DND-41 (cell line): ENCODE measurements around the gene TMEM181.

Experiments used
- ATAC-seq: fragments of 200-7000 bp; cut with Tn5 transposase; 3 replicates; pipeline ENCODE4 v1.9.1; 2021; ENCODE audit warnings: low read depth; ENCODE audit not compliant: insufficient read depth
- DNase-seq: peaks from one replicate; pipeline ENCODE4 v3.0.0-alpha.2; 2020
- H2AFZ ChIP-seq: 2 replicates; pipeline ENCODE4 v1.6.0; 2012; ENCODE audit warnings: low read depth, low read length
- H3K27ac ChIP-seq: 2 replicates; pipeline ENCODE4 v1.5.1; 2012; ENCODE audit warnings: low read length, inconsistent platforms
- H3K27me3 ChIP-seq: fragments of 200-600 bp; sonication (generic); 2 replicates; pipeline ENCODE4 v1.6.0; 2012; ENCODE audit warnings: low read length, mild to moderate bottlenecking, inconsistent platforms; ENCODE audit not compliant: insufficient read depth, poor library complexity
- H3K36me3 ChIP-seq: 2 replicates; pipeline ENCODE4 v1.5.1; 2012; ENCODE audit warnings: low read length, inconsistent platforms; ENCODE audit not compliant: insufficient read depth
- H3K4me1 ChIP-seq: 2 replicates; pipeline ENCODE4 v1.5.1; 2012; ENCODE audit warnings: mild to moderate bottlenecking, low read length; ENCODE audit not compliant: insufficient read depth
- H3K4me2 ChIP-seq: 2 replicates; pipeline ENCODE4 v1.6.0; 2012; ENCODE audit warnings: mild to moderate bottlenecking, moderate library complexity, low read length, inconsistent platforms; ENCODE audit not compliant: insufficient read depth
- H3K4me3 ChIP-seq, 2 experiments: fragments of 200-600 bp in 1 of 2; shearing (Covaris generic) in 1 of 2; 2 replicates each; pipeline ENCODE4 v1.5.1; 2012 to 2016; ENCODE audit warnings: inconsistent platforms in 2 of 2, low read length in 2 of 2, mild to moderate bottlenecking in 2 of 2, low read depth in 1 of 2, moderate library complexity in 1 of 2
- H3K79me2 ChIP-seq: 2 replicates; pipeline ENCODE4 v1.6.0; 2012; ENCODE audit warnings: low read length, inconsistent platforms; ENCODE audit not compliant: insufficient read depth
- H3K9ac ChIP-seq: 2 replicates; pipeline ENCODE4 v1.6.0; 2012; ENCODE audit warnings: low read depth, mild to moderate bottlenecking, inconsistent platforms, low read length, moderate library complexity
- H3K9me3 ChIP-seq: 2 replicates; pipeline ENCODE4 v1.5.1; 2012; ENCODE audit warnings: low read length, moderate library complexity, mild to moderate bottlenecking, inconsistent platforms; ENCODE audit not compliant: insufficient read depth, severe bottlenecking
- H4K20me1 ChIP-seq: 2 replicates; pipeline ENCODE4 v1.6.0; 2012; ENCODE audit warnings: low read length; ENCODE audit not compliant: insufficient read depth
- EZH2 ChIP-seq: IDR thresholded peaks from 3 replicates; pipeline ENCODE4 v1.6.1; 2012; ENCODE audit warnings: borderline replicate concordance, low read depth, mild to moderate bottlenecking, moderate library complexity, low read length, inconsistent platforms; ENCODE audit not compliant: severe bottlenecking
- TF ChIP-seq, protein P1 (sequence below): IDR thresholded peaks from 2 replicates; pipeline ENCODE4 v1.5.1; 2012; ENCODE audit warnings: borderline replicate concordance, low read length, moderate library complexity, mild to moderate bottlenecking; ENCODE audit not compliant: poor library complexity, severe bottlenecking; ENCODE audit errors: extremely low read depth

The TMEM181 gene

DNA sequence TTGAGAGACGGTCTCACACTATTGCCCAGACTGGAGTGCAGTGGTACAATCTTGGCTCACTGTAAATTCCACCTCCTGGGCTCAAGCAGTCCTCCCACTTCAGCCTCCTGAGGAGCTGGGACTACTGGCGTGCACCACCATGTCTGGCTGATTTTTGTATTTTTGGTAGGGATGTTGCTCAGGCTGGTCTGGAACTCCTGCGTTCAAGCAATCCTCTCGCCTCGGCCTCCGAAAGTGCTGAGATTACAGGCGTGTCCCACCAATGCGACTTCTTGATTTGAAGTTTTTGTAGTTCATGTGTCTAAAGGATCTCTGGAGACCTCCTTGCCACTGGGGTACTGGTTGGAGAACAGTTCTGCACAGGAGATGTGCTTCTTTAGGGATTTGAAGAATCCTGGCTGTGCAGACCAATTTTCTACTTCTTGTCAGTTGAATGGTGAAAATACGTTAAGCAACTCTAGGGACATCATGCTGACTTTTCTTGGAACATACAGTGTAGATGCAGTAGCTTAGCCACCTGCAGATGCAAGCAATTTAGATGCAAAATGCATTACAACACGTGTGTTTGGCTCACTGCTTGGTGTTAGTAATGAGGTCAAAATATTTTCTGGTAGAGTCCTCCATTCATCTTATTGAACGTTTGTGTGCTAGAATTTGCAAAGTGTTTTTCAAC is 118.2 kb downstream of the TMEM181 start:
- TF ChIP-seq, protein P1, sequence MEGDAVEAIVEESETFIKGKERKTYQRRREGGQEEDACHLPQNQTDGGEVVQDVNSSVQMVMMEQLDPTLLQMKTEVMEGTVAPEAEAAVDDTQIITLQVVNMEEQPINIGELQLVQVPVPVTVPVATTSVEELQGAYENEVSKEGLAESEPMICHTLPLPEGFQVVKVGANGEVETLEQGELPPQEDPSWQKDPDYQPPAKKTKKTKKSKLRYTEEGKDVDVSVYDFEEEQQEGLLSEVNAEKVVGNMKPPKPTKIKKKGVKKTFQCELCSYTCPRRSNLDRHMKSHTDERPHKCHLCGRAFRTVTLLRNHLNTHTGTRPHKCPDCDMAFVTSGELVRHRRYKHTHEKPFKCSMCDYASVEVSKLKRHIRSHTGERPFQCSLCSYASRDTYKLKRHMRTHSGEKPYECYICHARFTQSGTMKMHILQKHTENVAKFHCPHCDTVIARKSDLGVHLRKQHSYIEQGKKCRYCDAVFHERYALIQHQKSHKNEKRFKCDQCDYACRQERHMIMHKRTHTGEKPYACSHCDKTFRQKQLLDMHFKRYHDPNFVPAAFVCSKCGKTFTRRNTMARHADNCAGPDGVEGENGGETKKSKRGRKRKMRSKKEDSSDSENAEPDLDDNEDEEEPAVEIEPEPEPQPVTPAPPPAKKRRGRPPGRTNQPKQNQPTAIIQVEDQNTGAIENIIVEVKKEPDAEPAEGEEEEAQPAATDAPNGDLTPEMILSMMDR, result no peak
- no peak for TF ChIP-seq EZH2
- Histone ChIP-seq H3K4me1 (no peaks in the 10 kb centered on the region), H3K4me2 (no peak overlapping the region), H3K9ac (no peak overlapping the region), H2AFZ (no peak overlapping the region), H3K36me3 (no peaks in the 10 kb centered on the region), H3K27ac (no peak overlapping the region), H3K4me3 (no peak overlapping the region), H4K20me1 (no peaks in the 10 kb centered on the region), H3K9me3 (no peaks in the 10 kb centered on the region), H3K27me3 (no peaks in the 10 kb centered on the region), H3K79me2 (no peaks in the 10 kb centered on the region)
- DNase-seq (no peak), ATAC-seq (no peak)

DNA sequence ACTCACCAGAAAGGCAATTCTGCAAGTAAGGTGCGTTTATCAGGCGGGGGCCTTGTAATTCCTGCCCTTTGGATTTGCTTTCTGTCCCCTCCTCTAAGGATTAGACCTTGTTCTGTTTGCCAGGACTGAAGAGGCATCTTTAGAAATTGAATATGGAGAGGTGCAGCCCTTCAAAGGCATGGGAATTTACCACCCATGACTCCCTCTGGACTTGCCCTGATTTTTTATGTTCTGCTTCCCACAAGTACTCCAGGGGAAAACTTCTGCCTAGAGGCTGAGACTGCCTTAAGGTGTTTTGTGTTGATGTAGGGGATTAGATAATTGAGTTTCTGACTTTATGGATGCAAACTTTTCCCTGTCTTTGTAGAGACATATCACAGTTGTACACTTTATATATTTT is 120.1 kb downstream of the TMEM181 start:
- no peaks in the 10 kb centered on the region for H4K20me1 ChIP-seq
- H3K79me2 ChIP-seq, result no peaks in the 10 kb centered on the region
- H3K4me1 ChIP-seq, result no peaks in the 10 kb centered on the region
- H3K4me3 ChIP-seq, result no peak overlapping the region
- H3K4me2 ChIP-seq, result no peak overlapping the region
- H3K27me3 ChIP-seq, result no peaks in the 10 kb centered on the region
- H3K27ac ChIP-seq, result no peak overlapping the region
- H3K9ac ChIP-seq, result no peak overlapping the region
- H3K36me3 ChIP-seq, result no peaks in the 10 kb centered on the region
- DNase-seq (no peak), ATAC-seq (no peak)
- no peak overlapping the region for H2AFZ ChIP-seq
- no peaks in the 10 kb centered on the region for H3K9me3 ChIP-seq
- TF ChIP-seq EZH2, result no peak
- TF ChIP-seq, protein P1, result no peak

DNA sequence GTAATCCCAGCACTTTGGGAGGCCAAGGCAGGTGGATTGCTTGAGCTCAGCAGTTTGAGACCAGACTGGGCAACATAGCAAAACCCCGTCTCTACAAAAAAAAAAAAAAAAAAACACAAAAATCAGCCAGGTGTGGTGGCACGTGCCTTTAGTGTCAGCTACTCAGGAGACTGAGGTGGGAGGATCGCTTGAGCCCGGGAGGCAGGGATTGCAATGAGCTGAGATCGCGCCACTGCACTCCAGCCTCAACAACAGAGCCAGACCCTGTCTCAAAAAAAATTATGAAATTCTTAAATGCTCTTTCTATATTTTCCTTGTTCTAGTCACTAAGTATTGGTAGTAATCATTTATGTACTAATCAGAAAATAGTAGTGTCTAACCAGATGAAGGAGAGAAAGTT is 120.6 kb downstream of the TMEM181 start:
- H3K27me3 ChIP-seq, result no peaks in the 10 kb centered on the region
- no peak overlapping the region for H3K4me2 ChIP-seq
- no peak for TF ChIP-seq EZH2
- TF ChIP-seq, protein P1, result no peak
- no peaks in the 10 kb centered on the region for H4K20me1 ChIP-seq
- no peaks in the 10 kb centered on the region for H3K79me2 ChIP-seq
- H2AFZ ChIP-seq, result no peak overlapping the region
- no peaks in the 10 kb centered on the region for H3K36me3 ChIP-seq
- H3K9me3 ChIP-seq, result no peaks in the 10 kb centered on the region
- DNase-seq, result no peak
- H3K9ac ChIP-seq, result no peak overlapping the region
- no peak overlapping the region for H3K4me3 ChIP-seq
- no peak overlapping the region for H3K27ac ChIP-seq
- H3K4me1 ChIP-seq, result no peaks in the 10 kb centered on the region
- ATAC-seq, result no peak
